Neuronal stem cell (in vitro differentiated cells): ENCODE data around the gene IRF3.

Experiments used
- DNase-seq: peaks from one replicate; pipeline ENCODE4 v3.0.0-alpha.2; 2013; ENCODE audit warnings: low spot score
- H2AFZ ChIP-seq: one replicate; pipeline ENCODE4 v1.6.1; 2013; ENCODE audit warnings: mild to moderate bottlenecking, low read length, inconsistent platforms
- H2AK5ac ChIP-seq: 2 replicates; pipeline ENCODE4 v1.6.1; 2013; ENCODE audit warnings: low read depth, mild to moderate bottlenecking, inconsistent platforms, low read length, moderate library complexity, mixed read lengths
- H2BK120ac ChIP-seq: 2 replicates; pipeline ENCODE4 v1.6.1; 2013; ENCODE audit warnings: low read depth, mild to moderate bottlenecking, inconsistent platforms, low read length, moderate library complexity, mixed read lengths
- H2BK12ac ChIP-seq: one replicate; pipeline ENCODE4 v1.6.1; 2013; ENCODE audit warnings: low read length, inconsistent platforms
- H2BK15ac ChIP-seq: 2 replicates; pipeline ENCODE4 v1.6.1; 2013; ENCODE audit warnings: mild to moderate bottlenecking, low read length, inconsistent platforms, mixed read lengths
- H2BK5ac ChIP-seq: one replicate; pipeline ENCODE4 v1.6.1; 2013; ENCODE audit warnings: inconsistent platforms, mild to moderate bottlenecking, low read length, moderate library complexity
- H3K14ac ChIP-seq: one replicate; pipeline ENCODE4 v1.6.1; 2013; ENCODE audit warnings: low read length, inconsistent platforms
- H3K18ac ChIP-seq: 2 replicates; pipeline ENCODE4 v1.6.1; 2013; ENCODE audit warnings: low read length, inconsistent platforms
- H3K23ac ChIP-seq: 2 replicates; pipeline ENCODE4 v1.6.1; 2013; ENCODE audit warnings: low read depth, mild to moderate bottlenecking, mixed read lengths, low read length, inconsistent platforms; ENCODE audit not compliant: poor library complexity
- H3K27ac ChIP-seq: replicated peaks from 3 replicates; pipeline ENCODE4 v1.5.1; 2013; ENCODE audit warnings: low read length, inconsistent platforms
- H3K27me3 ChIP-seq, 3 experiments: 2 replicates each; pipeline ENCODE4 v1.6.1; 2013; ENCODE audit warnings: low read length in 3 of 3, mild to moderate bottlenecking in 2 of 3, inconsistent platforms in 1 of 3, low read depth in 1 of 3, mixed read lengths in 1 of 3, moderate library complexity in 1 of 3; ENCODE audit not compliant: control insufficient read depth in 3 of 3, insufficient read depth in 3 of 3
- H3K36me3 ChIP-seq, 2 donors: replicated peaks in 1 of 2; 2 replicates each; pipeline ENCODE4 v1.6.1; 2013; ENCODE audit warnings: low read length in 2 of 2; ENCODE audit not compliant: control insufficient read depth in 2 of 2, insufficient read depth in 2 of 2
- H3K4ac ChIP-seq: 2 replicates; pipeline ENCODE4 v1.6.1; 2013; ENCODE audit warnings: inconsistent platforms, mild to moderate bottlenecking, low read length, moderate library complexity
- H3K4me1 ChIP-seq, 2 donors: 1 replicate in 1 of 2; 2 replicates in 1 of 2; pipeline ENCODE4 v1.6.1; 2013; ENCODE audit warnings: low read length in 2 of 2, low read depth in 1 of 2; ENCODE audit not compliant: control insufficient read depth in 2 of 2, insufficient read depth in 1 of 2
- H3K4me2 ChIP-seq: one replicate; pipeline ENCODE4 v1.6.1; 2013; ENCODE audit warnings: mild to moderate bottlenecking, low read length, inconsistent platforms; ENCODE audit not compliant: insufficient read depth, poor library complexity, severe bottlenecking
- H3K4me3 ChIP-seq, 2 donors: 2 replicates each; pipeline ENCODE4 v1.5.1; 2013; ENCODE audit warnings: low read length in 2 of 2, mild to moderate bottlenecking in 2 of 2, inconsistent platforms in 1 of 2, moderate library complexity in 1 of 2
- H3K79me1 ChIP-seq: one replicate; pipeline ENCODE4 v1.6.1; 2013; ENCODE audit warnings: low read depth, mild to moderate bottlenecking, inconsistent platforms, low read length, moderate library complexity
- H3K9ac ChIP-seq: one replicate; pipeline ENCODE4 v1.6.1; 2013; ENCODE audit warnings: mild to moderate bottlenecking, low read depth, low read length, inconsistent platforms; ENCODE audit not compliant: poor library complexity
- H3K9me3 ChIP-seq, 2 donors: replicated peaks in 1 of 2; 2 replicates each; pipeline versions ENCODE3 to v1.6.1; 2013; ENCODE audit warnings: low read length in 2 of 2, mild to moderate bottlenecking in 2 of 2, inconsistent platforms in 1 of 2, low read depth in 1 of 2, mixed read lengths in 1 of 2, moderate library complexity in 1 of 2; ENCODE audit not compliant: control insufficient read depth in 2 of 2, insufficient read depth in 1 of 2
- H4K8ac ChIP-seq: one replicate; pipeline ENCODE4 v1.6.1; 2013; ENCODE audit warnings: low read depth, mild to moderate bottlenecking, inconsistent platforms, low read length, moderate library complexity
- H4K91ac ChIP-seq: one replicate; pipeline ENCODE4 v1.6.1; 2013; ENCODE audit warnings: low read length, low read depth, mild to moderate bottlenecking, inconsistent platforms; ENCODE audit not compliant: poor library complexity
- WGBS, 2 donors: extraction: QIAGEN DNeasy Blood & Tissue Kit; methylation state at CpG; one replicate each; pipeline ENCODE4 v1.1.7; 2013; ENCODE audit warnings: missing lambda C conversion rate in 2 of 2, mixed read lengths in 1 of 2; ENCODE audit not compliant: insufficient read length in 2 of 2, insufficient replicate concordance in 1 of 2; ENCODE audit errors: extremely low coverage in 2 of 2; 5-methylcytosine and 5-hydroxymethylcytosine counted together

IRF3 gene

DNA sequence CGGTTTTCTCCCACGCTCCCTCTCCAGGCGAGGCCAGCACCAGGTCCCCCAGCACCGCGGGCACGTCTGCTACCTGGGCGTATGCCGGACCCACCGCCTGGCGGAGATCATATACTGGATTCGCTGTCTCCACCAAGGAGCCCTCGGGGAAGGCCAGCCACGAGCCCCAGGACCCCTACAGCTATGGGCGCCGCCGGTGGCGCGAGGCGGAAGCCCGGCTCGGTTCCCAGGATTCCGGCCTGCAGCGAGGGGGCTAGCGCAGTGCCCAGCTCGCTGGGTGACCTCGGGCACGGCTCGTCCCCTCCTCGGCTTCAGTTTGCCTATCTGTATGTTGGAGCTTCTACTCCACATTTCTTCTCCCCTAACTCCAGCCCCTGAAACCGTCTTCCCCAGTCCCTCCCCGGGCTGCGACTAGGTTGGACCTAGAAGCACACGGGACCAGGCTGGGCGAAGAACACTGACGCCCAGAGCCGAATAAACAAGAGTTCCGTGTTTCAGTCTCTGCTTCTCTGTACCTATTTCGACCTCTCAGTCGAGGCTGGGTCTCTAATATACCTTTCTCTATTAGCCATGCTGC lies 24.5 kb upstream of the IRF3 start:
- H3K36me3 ChIP-seq: peaks cover 24 to 60% of the 10 kb centered on the region in 2 donors
- peak overlapping the region; percentile 90 for H3K4me2 ChIP-seq
- peak overlapping the region; percentile 98 for H3K18ac ChIP-seq
- peak overlapping the region; percentile 25 for H3K4ac ChIP-seq
- peak overlapping the region; percentile 89 for H2AFZ ChIP-seq
- peaks cover 0 to 2% of the 10 kb centered on the region in 2 donors for H3K9me3 ChIP-seq
- H2BK15ac ChIP-seq: no peak overlapping the region
- peak overlapping the region; percentile 55 to 94 for H3K4me3 ChIP-seq
- DNase-seq: no peak
- peak overlapping the region; percentile 97 for H3K14ac ChIP-seq
- peak overlapping the region; percentile 93 for H3K27ac ChIP-seq
- H3K9ac ChIP-seq: peak overlapping the region; percentile 96
- H4K8ac ChIP-seq: no peak overlapping the region
- H2AK5ac ChIP-seq: peak overlapping the region; percentile 68
- H2BK12ac ChIP-seq: no peak overlapping the region
- H3K4me1 ChIP-seq: peaks cover 19 to 21% of the 10 kb centered on the region in 2 donors
- peak overlapping the region; percentile 91 for H2BK5ac ChIP-seq
- H4K91ac ChIP-seq: no peak overlapping the region
- WGBS, 2 donors: no CpG with 5 or more reads among the region's 39 CpGs
- H3K79me1 ChIP-seq: peaks cover 10% of the 10 kb centered on the region
- H3K23ac ChIP-seq: peak overlapping the region; percentile 87
- no peaks in the 10 kb centered on the region for H3K27me3 ChIP-seq
- H2BK120ac ChIP-seq: no peak overlapping the region

DNA sequence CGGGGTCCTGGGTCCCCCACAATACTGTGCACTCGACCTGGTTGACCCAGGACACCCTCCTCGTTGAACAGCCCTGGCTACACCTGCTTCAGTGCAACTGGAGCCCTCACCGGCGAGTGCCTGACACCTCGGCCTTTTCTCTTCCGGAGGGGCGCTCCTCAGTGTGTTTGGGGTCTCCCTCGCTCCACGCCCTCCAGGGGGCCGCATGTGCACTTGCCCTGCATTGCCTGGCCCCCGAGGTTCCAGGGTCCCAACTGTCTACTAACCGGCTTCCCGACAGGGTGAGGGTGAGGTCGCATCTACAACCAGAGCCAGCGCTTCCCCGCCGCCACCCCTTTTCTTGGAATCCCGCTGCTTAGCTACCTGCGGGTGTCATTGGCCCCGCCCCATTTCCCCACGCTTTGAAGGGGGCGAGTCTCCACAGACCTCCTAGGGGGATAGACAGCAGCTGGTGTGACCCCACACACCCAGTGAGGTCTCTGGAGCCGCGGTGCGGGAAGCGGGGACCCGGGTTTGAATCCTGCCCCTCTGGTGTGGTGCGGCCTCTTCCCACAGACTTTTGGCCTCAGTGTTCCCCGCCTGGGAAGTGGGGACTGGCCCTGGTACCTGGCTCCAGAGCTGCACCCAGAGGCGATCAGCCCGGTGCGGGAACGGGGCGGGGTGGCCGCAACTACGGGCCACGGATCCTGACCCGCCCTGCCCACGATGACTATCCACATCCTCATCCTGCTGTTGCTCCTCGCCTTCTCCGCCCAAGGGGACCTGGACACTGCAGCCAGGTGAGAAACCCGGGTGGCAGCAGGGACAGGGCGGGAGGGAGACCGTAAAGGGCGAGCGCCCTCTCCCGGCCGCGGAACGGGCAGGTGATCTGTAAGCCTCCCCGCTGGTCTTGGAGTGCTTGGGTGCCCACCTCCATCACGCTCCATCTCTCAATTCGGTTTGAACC lies 23.7 kb upstream of the IRF3 start, which contains the start of gene ADM5:
Gene ADM5, plus strand, starts transcription at position 462 of the 946 bp plus-strand sequence. Its CDS starts 244 bp downstream, at position 706.
- Histone ChIP-seq H3K79me1 (peaks cover 10% of the 10 kb centered on the region), H3K4me2 (peak within 1 kb of the TSS; percentile 90), H3K9me3 (no peaks in the 10 kb centered on the region), H2AFZ (no peak within 1 kb of the TSS), H3K36me3 (peaks cover 32 to 68% of the 10 kb centered on the region in 2 donors), H2BK12ac (peak within 1 kb of the TSS; percentile 63), H2AK5ac (peak within 1 kb of the TSS; percentile 88), H3K23ac (peak within 1 kb of the TSS; percentile 87), H3K4me1 (peaks cover 19 to 21% of the 10 kb centered on the region in 2 donors), H4K91ac (no peak within 1 kb of the TSS), H4K8ac (no peak within 1 kb of the TSS), H3K27ac (peak within 1 kb of the TSS; percentile 93), H3K4ac (peak within 1 kb of the TSS; percentile 25), H2BK15ac (no peak within 1 kb of the TSS), H3K27me3 (no peaks in the 10 kb centered on the region), H3K9ac (peak within 1 kb of the TSS; percentile 96), H3K4me3 (peak within 1 kb of the TSS; percentile 55 to 94), H2BK120ac (peak within 1 kb of the TSS; percentile 38), H3K18ac (peak within 1 kb of the TSS; percentile 98), H2BK5ac (peak within 1 kb of the TSS; percentile 91), H3K14ac (peak within 1 kb of the TSS; percentile 97)
- no peak for DNase-seq
- no CpG with 5 or more reads among the region's 54 CpGs for WGBS, 2 donors

DNA sequence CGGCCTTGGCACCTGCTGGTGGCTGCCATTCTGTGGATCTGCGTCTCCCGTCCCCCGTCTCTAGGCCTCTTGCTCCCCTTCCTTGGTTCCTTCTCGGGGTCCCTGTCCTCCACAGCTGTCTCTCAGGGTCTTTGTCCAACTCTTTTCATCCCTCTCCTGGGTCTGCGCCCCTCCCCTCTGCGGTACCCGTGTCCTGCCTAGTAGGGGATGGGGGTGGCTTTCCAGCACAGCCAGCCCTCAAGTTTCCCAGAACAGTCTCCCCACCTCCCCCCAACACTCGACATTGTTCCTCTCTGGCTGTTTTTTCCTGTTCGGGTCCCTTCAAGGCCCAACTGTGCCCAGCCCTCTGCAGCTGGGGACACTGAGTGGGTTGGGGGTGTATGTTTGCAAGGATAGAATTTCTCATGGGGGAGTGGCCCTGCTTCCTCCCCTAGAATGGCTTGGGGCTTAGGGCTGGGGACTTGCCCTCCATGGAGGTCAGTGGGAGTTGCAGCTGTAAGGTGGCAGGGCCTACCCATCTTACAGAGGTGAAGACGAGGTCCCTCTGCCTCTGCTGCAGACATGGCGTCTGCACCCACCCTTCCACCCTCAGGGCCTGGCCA lies 23.0 kb upstream of the IRF3 start:
- H3K27me3 ChIP-seq: no peaks in the 10 kb centered on the region
- H3K36me3 ChIP-seq: peaks cover 39 to 74% of the 10 kb centered on the region in 2 donors
- H3K9me3 ChIP-seq: no peaks in the 10 kb centered on the region
- no peak overlapping the region for H2AFZ ChIP-seq
- no peak for DNase-seq
- peaks cover 19 to 21% of the 10 kb centered on the region in 2 donors for H3K4me1 ChIP-seq
- no peak overlapping the region for H3K4me3 ChIP-seq
- H2BK12ac ChIP-seq: no peak overlapping the region
- H2AK5ac ChIP-seq: peak overlapping the region; percentile 88
- peak overlapping the region; percentile 50 for H3K9ac ChIP-seq
- no CpG with 5 or more reads among the region's 12 CpGs for WGBS, 2 donors
- no peak overlapping the region for H4K8ac ChIP-seq
- peak overlapping the region; percentile 91 for H2BK5ac ChIP-seq
- no peak overlapping the region for H4K91ac ChIP-seq
- peaks cover 17% of the 10 kb centered on the region for H3K79me1 ChIP-seq
- H3K4me2 ChIP-seq: peak overlapping the region; percentile 90
- peak overlapping the region; percentile 35 for H3K18ac ChIP-seq
- H2BK15ac ChIP-seq: no peak overlapping the region
- H2BK120ac ChIP-seq: no peak overlapping the region
- peak overlapping the region; percentile 87 for H3K23ac ChIP-seq
- peak overlapping the region; percentile 50 for H3K27ac ChIP-seq
- peak overlapping the region; percentile 94 for H3K14ac ChIP-seq
- peak overlapping the region; percentile 17 for H3K4ac ChIP-seq
